K562 (cell line): ENCODE results near the gene SMC4.

Source experiments
- CHD2 ChIP-seq: IDR thresholded peaks from 2 replicates; pipeline ENCODE4 v1.6.1; 2011; ENCODE audit warnings: low read depth, low read length
- EP300 ChIP-seq: IDR thresholded peaks from 2 replicates; pipeline ENCODE4 v1.6.1; 2012; ENCODE audit warnings: low read length, improper control_type of control experiment
- NFATC3 ChIP-seq: fragments of 450-650 bp; IDR thresholded peaks from 2 replicates; pipeline ENCODE4 v1.6.1; 2017; ENCODE audit warnings: mild to moderate bottlenecking
- POLR2A ChIP-seq: fragments of 450-650 bp; conservative IDR thresholded peaks from 2 replicates; pipeline ENCODE4 v1.6.1; 2016
- POLR2AphosphoS2 ChIP-seq: IDR thresholded peaks from 2 replicates; pipeline ENCODE4 v1.6.1; 2012; ENCODE audit warnings: low read length, improper control_type of control experiment
- SMAD4 ChIP-seq: fragments of 250-450 bp; sonication (Bioruptor Pico); conservative IDR thresholded peaks from 2 replicates; pipeline ENCODE4 v1.8.0; 2021; ENCODE audit warnings: inconsistent platforms, mild to moderate bottlenecking, moderate library complexity
- TCFL5 ChIP-seq: fragments of 250-450 bp; sonication (Bioruptor Pico); conservative IDR thresholded peaks from 2 replicates; pipeline ENCODE4 v1.6.1; 2021; ENCODE audit warnings: mild to moderate bottlenecking, moderate library complexity, matching md5 sums
- TF ChIP-seq, protein P1 (sequence below), 3 experiments: IDR thresholded peaks in 2 of 3; conservative IDR thresholded peaks in 1 of 3; 2 replicates each; pipeline ENCODE4 v1.5.1; 2011 to 2012; ENCODE audit warnings: low read length in 3 of 3, mild to moderate bottlenecking in 3 of 3, control low read depth in 2 of 3, improper control_type of control experiment in 1 of 3, inconsistent platforms in 1 of 3, low read depth in 1 of 3, mixed read lengths in 1 of 3, moderate library complexity in 1 of 3; ENCODE audit not compliant: insufficient read depth in 2 of 3
- TF ChIP-seq, protein P2 (sequence below): fragments of 250-450 bp; sonication (Bioruptor Pico); IDR thresholded peaks from 2 replicates; pipeline ENCODE4 v1.8.0; 2021; ENCODE audit warnings: borderline replicate concordance, mild to moderate bottlenecking, moderate library complexity; ENCODE audit not compliant: poor library complexity, severe bottlenecking

DNA sequence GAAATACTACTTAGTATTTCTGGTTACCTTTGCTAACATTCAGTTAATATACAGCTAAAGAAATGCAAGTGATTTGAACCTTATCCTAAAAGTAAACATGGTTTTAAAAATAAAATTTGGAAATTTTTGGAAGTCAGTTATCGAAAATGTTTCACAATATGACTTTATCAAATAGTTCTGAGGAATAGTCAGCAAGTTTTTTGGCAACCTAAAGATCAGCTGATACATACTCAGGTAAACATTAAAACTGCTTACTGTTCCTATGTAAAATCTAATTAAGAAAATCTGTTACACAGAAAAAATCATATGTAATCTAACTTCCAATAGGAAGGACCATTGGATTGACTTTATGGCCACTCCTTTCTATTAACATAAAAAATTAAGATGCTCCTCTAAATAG is 24.5 kb upstream of the SMC4 start:
- TF ChIP-seq EP300, result no peak
- TF ChIP-seq, protein P1, sequence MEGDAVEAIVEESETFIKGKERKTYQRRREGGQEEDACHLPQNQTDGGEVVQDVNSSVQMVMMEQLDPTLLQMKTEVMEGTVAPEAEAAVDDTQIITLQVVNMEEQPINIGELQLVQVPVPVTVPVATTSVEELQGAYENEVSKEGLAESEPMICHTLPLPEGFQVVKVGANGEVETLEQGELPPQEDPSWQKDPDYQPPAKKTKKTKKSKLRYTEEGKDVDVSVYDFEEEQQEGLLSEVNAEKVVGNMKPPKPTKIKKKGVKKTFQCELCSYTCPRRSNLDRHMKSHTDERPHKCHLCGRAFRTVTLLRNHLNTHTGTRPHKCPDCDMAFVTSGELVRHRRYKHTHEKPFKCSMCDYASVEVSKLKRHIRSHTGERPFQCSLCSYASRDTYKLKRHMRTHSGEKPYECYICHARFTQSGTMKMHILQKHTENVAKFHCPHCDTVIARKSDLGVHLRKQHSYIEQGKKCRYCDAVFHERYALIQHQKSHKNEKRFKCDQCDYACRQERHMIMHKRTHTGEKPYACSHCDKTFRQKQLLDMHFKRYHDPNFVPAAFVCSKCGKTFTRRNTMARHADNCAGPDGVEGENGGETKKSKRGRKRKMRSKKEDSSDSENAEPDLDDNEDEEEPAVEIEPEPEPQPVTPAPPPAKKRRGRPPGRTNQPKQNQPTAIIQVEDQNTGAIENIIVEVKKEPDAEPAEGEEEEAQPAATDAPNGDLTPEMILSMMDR (IDR thresholded peaks at IDR 0.05 in 2 of 3, conservative IDR thresholded peaks at IDR 0.05 in 1 of 3; ENCODE audit: insufficient read depth in 2 of 3, low read depth in 1 of 3, low read length in 3 of 3), result no peak
- TF ChIP-seq CHD2, result no peak
- no peak for TF ChIP-seq SMAD4 (CRISPR knock-in tag)
- TF ChIP-seq NFATC3, result no peak
- TF ChIP-seq, protein P2, sequence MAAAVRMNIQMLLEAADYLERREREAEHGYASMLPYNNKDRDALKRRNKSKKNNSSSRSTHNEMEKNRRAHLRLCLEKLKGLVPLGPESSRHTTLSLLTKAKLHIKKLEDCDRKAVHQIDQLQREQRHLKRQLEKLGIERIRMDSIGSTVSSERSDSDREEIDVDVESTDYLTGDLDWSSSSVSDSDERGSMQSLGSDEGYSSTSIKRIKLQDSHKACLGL (CRISPR knock-in tag), result no peak
- TF ChIP-seq TCFL5 (CRISPR knock-in tag), result no peak
- TF ChIP-seq POLR2AphosphoS2, result no peak
- TF ChIP-seq POLR2A, result no peak
